ENCODE data around the gene DRC7.
"Not testable (repeated sequence)": the region's sequence is repeated elsewhere in the genome, so short reads cannot be mapped to it uniquely, and the experiment has no call there.

The DRC7 gene

GRCh38 chr16:57760357-57761160, 66.0 kb downstream of the DRC7 start:
- FAIRE-seq = no peak
- no peak for DNase-seq (ENCODE audit: low spot score)

DNA sequence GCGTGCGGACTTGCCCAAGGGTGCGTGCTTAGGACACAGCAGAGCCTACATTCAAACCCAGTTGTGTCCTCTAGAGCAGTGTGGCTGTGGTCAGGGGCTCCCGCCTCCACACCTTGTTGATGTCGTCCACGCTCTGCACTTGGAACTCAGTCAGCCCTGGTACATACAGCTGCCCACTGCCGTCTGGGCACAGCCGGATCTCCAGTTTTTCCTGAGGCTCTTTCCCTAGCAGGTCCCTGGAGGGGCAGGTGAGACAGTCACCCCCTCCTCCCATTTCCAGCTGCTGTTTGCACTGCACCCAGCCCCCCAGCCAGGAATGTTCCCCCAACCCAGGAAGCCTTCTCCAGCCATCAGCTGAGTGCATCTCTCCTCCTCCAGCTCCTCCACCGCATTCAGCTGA, 66.7 kb downstream of the DRC7 start:
- FAIRE-seq = no peak
- no peak for DNase-seq (ENCODE audit: low spot score)

- FAIRE-seq (no peak), DNase-seq (ENCODE audit: low spot score) (no peak)
These were observed 67.4 kb downstream of the DRC7 start for GRCh38 chr16:57761957-57762356.

GRCh38 chr16:57762365-57763040, 67.9 kb downstream of the DRC7 start:
- DNase-seq (ENCODE audit: low spot score) (no peak), FAIRE-seq (no peak)

GRCh38 chr16:57763285-57764005, 68.8 kb downstream of the DRC7 start:
- DNase-seq (ENCODE audit: low spot score) = no peak
- FAIRE-seq = no peak

DNA sequence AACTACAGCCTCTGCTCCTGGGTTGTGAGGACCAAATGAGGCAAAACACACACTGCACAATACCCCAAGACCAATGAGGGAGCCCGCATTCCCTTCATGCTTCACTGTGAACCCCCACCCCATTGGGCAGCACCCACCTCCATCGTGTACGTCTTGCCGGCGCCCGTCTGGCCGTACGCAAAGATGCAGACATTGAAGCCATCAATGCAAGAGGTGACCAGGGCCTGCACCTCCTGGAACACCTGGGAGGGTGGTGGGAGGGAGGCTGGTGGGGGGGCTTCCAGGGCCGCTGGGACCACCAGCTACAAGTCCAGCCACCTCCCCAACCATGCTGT, 69.4 kb downstream of the DRC7 start:
- DNase-seq (ENCODE audit: low spot score) (no peak), FAIRE-seq (no peak)

GRCh38 chr16:57764341-57765159, 69.9 kb downstream of the DRC7 start:
- FAIRE-seq (peak; percentile 85), DNase-seq (ENCODE audit: low spot score) (peak; percentile 95)

GRCh38 chr16:57765160-57765728, 70.6 kb downstream of the DRC7 start:
- no peak for FAIRE-seq
- no peak for DNase-seq (ENCODE audit: low spot score)

GRCh38 chr16:57766714-57767348, 72.2 kb downstream of the DRC7 start:
- FAIRE-seq (no peak), DNase-seq (ENCODE audit: low spot score) (no peak)

DNA sequence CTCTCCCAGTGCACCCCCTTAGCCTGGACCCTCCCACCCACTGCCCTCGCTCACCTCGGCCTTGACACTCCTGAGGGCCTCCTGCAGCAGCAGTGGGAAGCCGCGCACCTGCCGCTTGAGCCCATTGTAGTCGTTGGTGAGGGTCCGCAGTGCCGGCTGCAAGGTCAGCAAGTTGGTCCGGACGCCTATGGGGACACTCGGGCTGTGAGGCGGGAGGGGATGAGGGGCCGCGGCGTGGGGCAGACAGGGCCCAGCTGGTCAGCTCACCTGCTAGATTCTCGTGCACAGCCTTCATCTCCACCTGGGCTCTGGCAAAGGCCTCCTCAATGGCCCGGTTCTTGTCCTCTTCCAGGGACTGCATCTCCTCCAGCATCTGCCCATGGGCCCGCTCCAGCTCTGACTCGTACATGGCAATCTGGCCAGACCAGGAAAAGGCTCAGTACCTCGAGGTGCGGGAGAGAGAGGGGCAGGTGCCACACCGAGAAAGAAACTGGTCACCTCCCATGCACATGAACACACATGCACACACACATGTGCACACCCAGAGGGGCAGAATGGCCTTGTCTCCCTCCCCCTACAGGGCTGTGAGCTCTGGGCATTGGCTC, 75.0 kb downstream of the DRC7 start:
- FAIRE-seq = no peak

GRCh38 chr16:57770361-57770760, 75.8 kb downstream of the DRC7 start:
- no peak for DNase-seq (ENCODE audit: low spot score)

More for the DNA sequence above, 75.0 kb downstream of the DRC7 start:
- no peak for DNase-seq (ENCODE audit: low spot score)

DNA sequence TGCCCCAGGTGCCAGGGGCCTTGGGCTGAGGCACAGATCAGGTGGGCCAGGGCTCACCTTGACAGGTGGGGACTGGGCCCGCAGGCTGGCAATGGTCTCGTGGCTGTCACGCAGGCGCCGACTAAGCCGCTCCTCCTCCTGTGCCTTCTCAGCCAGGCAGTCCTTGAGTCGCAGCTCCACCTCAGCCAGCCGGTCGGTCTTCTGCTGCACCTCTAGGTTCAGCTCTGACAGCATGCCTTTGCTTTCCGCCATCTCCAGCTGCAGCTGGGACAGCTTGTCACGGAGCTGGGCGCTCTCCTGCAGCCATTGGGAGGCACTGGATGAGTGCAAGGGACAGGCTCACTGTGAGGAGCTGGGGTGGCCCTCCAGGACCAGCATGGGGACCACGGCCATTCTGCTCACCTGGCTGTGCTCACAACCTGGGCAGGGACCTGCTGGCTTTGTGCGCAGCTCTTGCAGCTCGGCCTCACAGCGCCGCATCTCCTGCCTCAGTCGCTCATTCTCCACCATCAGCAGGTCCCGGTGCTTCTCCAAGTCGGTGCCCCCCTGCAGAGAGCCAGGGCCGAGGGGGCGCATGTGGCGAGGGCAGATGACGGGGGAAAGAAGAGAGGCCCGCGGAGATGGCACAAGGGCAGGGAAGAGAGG, 76.7 kb downstream of the DRC7 start:
- no peak for FAIRE-seq

More at GRCh38 chr16:57770361-57770760, 75.8 kb downstream of the DRC7 start:
- no peak for FAIRE-seq

GRCh38 chr16:57773019-57773418, 78.4 kb downstream of the DRC7 start:
- FAIRE-seq = no peak
- DNase-seq (ENCODE audit: low spot score) = no peak

More for the DNA sequence above, 76.7 kb downstream of the DRC7 start:
- no peak for DNase-seq (ENCODE audit: low spot score)

GRCh38 chr16:57773655-57774295, 79.2 kb downstream of the DRC7 start:
- DNase-seq (ENCODE audit: low spot score) (peak; percentile 34), FAIRE-seq (no peak)

GRCh38 chr16:57774705-57775285, 80.2 kb downstream of the DRC7 start:
- FAIRE-seq (no peak), DNase-seq (ENCODE audit: low spot score) (no peak)

GRCh38 chr16:57775661-57776469, 81.3 kb downstream of the DRC7 start:
- no peak for DNase-seq (ENCODE audit: low spot score)
- FAIRE-seq = no peak

- DNase-seq (ENCODE audit: low spot score) (no peak), FAIRE-seq (no peak)
These were observed 84.1 kb downstream of the DRC7 start for GRCh38 chr16:57778658-57779057.

GRCh38 chr16:57779836-57780235, 85.2 kb downstream of the DRC7 start:
- DNase-seq (ENCODE audit: low spot score); FAIRE-seq: not testable (repeated sequence)

Measured in RCC 7860 (cell line).